ENCODE results near the gene GPR42.
"Not testable (repeated sequence)": the region's sequence is repeated elsewhere in the genome, so short reads cannot be mapped to it uniquely, and the experiment has no call there.

Gene GPR42

DNA sequence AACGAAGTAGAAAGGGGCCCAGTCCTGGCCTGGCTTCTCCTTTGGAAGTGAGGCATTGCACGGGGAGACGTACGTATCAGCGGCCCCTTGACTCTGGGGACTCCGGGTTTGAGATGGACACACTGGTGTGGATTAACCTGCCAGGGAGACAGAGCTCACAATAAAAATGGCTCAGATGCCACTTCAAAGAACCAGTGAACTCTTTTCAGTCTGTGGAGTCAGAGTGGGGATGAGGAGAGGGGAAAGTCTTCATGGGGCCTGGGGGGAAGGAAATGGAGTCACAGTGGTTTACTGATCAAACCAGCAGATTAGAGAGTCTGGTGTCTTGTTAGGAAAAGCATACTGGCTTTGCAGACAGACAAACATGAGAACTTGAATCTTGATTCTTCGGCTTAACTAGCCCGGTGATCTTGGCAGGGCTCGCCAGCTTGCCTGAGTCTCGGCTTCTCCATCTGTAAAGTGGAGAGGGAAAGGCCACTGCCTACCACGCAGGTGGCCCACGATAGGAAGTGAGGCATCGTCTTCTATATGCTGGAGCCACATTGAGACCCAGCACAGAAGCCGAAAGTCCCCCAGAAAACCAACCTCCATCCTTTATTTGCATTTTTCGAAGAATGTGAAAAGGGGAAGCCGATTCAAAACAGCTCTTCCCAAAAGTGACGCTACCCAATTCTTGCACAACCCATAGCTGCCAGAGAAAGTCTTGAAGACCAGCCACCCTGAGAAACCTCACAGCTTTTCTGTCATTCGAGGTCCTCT is 23.5 kb upstream of the GPR42 start, which contains the start of gene FFAR1:
Gene FFAR1, plus strand, starts transcription at position 732 of the 759 bp plus-strand sequence. CDS start 3,650 bp downstream, outside the sequence.
- no peak for DNase-seq (ENCODE audit: low read depth, low spot score)

DNA sequence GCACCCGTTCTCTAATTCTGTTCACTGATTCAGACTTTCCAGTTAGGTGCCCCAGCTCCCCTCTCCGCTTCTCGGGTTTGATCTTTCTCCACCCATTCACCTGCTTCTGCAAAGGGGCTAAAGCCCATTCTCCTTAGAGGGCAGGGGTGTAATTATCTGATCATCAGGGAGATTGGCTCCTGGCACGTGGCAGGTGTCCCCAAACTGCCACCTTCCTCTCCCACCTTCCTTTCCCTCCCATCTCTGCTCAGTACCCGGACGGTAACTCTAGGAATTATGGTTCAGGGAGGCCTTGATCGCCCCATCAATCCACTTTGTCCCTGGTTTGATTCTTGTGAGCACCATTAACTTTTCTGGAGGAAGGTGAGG is 23.0 kb upstream of the GPR42 start:
- no peak for DNase-seq (ENCODE audit: low read depth, low spot score)

DNA sequence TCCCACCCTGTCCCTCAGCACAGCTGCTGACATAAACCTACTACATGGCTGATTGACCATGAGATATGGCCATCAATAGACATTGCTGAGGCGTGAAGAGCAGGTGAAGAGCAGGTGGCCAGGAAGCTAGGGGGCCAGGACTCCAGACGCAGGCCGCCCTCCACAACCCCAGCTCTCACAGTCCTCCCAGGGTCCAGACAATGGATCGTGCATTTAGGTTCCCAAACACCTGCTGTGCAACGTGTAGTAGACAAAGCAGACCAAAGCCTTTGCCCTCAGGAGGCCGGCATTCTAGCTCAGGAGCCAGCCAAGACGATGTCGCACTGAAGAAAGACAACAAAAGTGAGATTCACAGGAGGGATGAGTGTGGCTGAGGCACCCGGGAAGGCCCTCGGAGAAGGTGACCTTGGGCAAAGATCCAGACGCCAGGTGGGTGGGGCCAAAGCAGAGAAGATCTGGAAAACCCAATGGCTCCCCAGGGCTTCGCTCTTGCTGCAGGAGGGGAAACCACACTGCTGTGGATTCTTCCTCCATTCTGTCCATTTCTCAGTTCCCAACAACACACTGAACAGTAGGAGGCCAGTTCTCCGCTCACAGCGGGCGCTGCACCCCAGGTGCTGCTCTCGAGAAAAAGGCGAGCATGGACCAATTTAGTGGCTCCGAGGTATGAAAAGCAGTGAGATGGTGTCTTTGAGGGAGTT is 21.8 kb upstream of the GPR42 start:
- DNase-seq (ENCODE audit: low read depth, low spot score): no peak

DNA sequence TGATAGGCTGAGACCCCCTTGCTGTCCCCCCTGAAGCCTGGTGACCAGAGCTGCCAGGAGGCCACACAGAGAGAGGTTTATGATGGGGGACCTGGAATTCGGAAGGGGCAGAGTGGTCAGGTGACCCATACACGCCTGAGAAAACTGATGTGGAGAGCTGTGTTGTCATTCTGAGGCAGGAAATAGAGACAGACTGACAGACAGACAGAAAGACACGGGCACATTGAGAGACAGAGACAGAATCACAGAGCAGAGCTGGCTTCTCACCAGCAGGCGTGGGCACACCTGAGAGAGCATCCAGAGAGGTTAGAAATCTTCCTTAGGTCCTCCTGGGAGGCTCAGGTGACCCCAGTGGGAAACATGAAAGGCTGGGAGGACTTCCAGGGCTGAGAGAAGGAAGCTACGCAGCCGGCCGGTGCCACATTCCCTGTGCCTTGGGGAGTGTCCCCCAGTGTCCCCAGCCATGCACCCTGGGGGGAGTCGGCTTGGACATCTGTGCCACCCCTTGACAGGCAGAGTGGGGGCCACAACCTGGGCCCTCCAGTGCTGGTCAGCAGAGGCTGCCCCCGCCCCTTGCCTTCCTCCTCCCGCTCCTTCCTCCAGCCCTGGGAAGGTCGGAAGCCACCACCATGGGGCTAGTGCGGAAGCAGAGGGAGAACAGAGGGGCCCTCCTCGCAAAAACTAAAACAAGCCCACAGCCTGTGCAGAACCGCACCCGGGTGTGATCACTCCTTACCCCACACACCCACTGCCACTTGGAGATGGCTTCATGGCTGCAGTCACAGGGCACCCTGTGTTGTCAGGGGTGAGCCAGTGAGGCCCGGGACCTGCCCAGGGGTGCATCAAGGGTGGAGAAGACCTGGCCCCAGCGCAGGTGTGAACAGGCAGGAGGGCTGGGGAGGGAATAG is 21.0 kb upstream of the GPR42 start:
- no peak for DNase-seq (ENCODE audit: low read depth, low spot score)

DNA sequence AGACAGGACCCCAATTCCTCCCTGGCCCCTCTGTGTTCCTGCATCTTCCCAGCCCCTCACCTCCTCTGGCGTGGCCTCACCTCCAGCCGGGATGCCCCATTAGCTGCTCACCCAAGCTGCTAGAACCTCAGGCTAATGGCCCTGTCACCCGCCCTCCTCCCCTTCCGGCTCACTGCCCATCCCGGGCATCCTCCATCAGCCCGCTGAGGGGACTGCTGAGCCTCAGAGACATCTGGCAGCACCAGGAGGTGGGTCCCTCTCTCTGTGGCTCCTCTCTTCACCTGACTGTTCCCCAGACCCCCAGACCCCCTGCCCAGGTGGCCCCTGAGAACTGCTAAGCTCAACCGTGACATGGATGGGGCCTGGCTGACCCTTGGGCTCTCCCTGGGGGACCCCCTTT is 20.3 kb upstream of the GPR42 start:
- DNase-seq (ENCODE audit: low read depth, low spot score): no peak

DNA sequence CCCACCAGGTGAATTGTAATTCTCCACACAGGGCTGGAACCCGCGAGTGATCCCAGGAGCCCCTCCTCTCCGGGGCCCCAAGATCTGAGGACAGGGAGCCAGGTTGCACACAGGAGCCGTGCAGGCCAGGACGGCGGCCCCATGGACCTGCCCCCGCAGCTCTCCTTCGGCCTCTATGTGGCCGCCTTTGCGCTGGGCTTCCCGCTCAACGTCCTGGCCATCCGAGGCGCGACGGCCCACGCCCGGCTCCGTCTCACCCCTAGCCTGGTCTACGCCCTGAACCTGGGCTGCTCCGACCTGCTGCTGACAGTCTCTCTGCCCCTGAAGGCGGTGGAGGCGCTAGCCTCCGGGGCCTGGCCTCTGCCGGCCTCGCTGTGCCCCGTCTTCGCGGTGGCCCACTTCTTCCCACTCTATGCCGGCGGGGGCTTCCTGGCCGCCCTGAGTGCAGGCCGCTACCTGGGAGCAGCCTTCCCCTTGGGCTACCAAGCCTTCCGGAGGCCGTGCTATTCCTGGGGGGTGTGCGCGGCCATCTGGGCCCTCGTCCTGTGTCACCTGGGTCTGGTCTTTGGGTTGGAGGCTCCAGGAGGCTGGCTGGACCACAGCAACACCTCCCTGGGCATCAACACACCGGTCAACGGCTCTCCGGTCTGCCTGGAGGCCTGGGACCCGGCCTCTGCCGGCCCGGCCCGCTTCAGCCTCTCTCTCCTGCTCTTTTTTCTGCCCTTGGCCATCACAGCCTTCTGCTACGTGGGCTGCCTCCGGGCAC is 19.3 kb upstream of the GPR42 start:
- no peak for DNase-seq (ENCODE audit: low read depth, low spot score)

DNA sequence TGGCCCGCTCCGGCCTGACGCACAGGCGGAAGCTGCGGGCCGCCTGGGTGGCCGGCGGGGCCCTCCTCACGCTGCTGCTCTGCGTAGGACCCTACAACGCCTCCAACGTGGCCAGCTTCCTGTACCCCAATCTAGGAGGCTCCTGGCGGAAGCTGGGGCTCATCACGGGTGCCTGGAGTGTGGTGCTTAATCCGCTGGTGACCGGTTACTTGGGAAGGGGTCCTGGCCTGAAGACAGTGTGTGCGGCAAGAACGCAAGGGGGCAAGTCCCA is 18.8 kb upstream of the GPR42 start:
- DNase-seq (ENCODE audit: low read depth, low spot score): no peak

DNA sequence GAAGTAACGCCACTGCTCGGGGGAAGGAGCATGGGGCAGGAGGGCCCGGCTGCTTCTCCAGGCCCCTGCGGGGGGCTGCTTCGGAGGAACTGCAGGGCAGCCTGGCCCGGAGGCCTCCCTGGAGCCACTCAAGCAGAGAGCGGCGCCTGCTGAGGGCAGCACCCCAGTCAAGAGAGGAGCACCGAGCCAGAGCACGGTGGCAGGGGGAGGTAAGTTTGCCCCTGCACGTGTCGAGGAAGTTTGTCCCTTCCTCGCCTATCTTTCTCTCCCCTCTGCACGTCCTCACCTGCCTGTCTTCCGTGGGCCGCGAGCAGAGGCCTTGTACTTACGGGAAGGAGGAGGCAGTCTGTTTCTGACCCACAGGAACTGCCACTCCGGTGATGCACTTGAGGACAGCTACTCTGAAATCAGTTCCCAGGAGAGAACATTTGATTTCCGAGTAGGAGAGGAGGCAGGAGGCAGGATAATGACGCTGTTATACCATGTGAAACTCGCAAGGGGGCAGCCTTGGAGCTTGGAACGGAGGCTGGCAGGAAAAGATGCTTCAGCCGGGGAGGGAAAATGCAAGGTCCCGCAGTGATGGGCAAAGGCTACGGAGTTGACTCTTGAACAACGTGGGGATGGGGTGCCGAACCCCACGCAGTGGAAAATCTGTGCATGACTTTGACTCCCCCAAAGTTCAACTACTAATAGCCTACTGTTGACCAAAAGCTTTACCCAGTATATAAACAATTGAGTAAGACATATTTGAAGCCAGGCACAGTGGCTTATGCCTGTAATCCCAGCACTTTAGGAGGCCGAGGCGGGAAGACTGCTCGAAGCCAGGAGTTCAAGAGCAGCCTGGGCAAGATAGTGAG is 18.2 kb upstream of the GPR42 start:
- DNase-seq (ENCODE audit: low read depth, low spot score): peak; percentile 81

DNA sequence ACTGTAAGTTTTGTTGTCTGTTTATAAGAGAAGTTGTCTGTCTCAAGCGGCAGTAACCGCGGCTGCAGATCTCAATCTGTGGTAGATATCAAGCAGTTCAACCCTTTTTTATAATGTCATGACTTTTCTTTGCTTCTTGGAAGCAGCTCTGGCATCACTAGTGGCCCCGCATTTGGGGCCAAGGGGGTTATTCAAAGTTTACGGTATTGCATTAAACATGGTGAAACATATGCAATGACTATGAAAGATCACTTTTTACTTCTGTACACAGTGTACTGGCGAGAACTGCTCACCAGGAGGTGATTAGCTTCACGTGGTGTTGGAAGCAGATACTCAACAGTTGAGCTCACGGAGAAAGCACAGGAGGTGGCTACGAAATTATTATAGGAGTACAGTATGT is 17.2 kb upstream of the GPR42 start:
- no peak for DNase-seq (ENCODE audit: low read depth, low spot score)

DNA sequence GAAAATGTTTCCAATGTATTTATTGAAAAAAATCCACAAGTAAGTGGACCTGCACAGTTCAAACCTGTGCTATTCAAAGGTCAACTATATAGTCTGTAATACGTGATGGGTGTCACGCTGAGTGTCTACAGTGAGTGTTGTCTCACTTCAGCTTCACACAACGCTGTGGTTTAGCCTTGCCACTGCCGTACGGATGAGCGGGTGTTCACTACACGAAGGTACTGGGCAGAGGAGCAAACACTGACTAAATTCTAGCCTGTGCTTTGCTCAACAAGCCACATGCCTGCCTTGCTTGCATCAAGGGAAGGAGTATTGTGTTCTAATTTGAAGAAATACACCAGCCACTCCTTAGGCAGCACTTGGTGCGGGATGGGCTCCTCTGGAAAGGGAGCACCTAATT is 16.0 kb upstream of the GPR42 start:
- DNase-seq (ENCODE audit: low read depth, low spot score): no peak

DNA sequence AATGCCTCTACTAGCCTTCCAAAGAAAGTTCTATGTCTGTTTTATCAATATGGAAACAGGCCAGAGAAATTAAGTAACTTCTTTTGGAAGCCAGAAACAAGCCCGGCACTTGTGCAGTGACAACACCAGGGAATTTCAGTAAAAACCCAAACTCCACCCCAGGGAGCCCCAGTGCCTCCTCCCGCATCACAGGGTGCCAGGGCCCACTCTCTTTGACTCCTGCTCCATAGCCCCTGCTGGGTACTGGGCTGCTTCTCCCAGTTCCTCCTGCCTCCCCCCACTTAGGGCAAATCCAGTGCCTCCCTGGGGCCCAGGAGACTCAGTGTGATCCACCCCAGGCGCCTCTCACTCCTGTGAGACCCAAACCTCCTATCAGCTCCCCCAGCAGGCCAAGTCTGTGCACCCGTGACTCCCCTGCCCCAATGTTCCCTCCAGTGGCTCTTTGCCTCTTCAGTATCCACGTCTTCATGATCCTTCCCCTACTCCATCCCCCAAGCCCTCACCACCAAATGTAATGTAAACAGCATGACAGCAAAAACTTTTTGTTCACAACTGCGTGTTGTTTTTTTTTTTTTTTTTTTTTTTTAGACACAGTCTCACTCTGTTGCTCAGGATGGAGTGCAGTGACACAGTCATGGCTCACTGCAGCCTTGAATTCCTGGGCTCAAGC is 14.9 kb upstream of the GPR42 start:
- no peak for DNase-seq (ENCODE audit: low read depth, low spot score)

DNA sequence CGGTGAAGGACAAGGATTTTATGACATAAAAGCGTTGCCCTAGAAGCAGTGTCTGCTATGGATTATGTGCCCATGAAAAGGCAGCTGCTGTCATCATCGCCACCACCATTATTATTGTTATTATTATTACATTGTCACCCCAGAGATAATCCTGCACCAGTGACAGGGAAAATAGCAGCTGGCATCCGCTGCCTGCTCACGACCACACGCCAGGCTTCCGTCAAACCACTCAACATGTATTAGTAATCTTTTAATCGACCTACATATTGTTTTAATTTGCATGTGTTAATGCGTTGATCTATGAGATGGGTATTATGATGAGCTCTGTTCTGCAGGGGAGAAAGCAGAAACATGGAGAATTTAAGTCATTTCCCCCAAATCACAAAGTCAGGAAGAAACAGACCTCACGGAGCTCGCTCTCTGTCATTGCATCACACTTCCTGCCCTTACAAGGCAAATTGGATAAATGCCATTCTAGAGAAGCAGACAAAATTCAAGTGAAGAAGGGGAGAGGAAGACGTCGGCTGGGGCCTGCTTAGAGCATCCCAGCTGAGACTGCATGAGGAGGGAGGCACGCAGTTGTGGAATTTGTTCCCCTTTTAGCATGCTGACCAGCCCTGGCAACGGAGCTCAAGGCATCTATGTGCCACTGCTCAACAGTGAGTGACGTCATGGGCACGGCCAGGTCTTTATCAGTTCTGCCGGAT is 12.8 kb upstream of the GPR42 start, which contains the start of gene FFAR3:
Gene FFAR3, plus strand, starts transcription at position 594 of the 707 bp plus-strand sequence. CDS start 431 bp downstream, outside the sequence.
- DNase-seq (ENCODE audit: low read depth, low spot score): no peak

DNA sequence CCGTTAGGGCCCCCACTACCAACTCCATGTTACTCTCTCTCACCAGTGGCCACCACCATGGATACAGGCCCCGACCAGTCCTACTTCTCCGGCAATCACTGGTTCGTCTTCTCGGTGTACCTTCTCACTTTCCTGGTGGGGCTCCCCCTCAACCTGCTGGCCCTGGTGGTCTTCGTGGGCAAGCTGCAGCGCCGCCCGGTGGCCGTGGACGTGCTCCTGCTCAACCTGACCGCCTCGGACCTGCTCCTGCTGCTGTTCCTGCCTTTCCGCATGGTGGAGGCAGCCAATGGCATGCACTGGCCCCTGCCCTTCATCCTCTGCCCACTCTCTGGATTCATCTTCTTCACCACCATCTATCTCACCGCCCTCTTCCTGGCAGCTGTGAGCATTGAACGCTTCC is 12.0 kb upstream of the GPR42 start:
- not testable (repeated sequence) for DNase-seq (ENCODE audit: low read depth, low spot score)

DNA sequence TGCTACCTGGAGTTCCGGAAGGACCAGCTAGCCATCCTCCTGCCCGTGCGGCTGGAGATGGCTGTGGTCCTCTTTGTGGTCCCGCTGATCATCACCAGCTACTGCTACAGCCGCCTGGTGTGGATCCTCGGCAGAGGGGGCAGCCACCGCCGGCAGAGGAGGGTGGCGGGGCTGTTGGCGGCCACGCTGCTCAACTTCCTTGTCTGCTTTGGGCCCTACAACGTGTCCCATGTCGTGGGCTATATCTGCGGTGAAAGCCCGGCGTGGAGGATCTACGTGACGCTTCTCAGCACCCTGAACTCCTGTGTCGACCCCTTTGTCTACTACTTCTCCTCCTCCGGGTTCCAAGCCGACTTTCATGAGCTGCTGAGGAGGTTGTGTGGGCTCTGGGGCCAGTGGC is 11.5 kb upstream of the GPR42 start:
- DNase-seq (ENCODE audit: low read depth, low spot score): not testable (repeated sequence)

DNA sequence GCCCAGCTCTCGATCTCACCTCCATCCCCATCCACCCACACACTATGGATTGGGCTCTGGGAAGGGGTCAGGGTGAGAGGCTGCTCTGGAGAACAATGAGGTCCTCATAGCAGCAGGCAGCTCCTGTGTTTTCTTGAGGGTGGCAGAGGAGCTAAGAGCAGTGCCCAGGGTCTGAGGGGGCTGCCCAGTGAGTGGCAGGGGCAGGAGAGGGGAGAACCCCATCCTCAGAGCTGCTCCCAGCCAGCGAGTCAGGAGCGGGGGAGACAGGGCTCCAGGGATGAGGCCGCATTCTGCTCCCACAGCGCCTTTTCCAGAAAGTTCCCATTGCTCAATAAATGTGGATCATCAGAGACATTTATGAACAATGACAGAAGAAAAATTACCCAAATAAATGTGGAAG is 10.8 kb upstream of the GPR42 start:
- DNase-seq (ENCODE audit: low read depth, low spot score): not testable (repeated sequence)

DNA sequence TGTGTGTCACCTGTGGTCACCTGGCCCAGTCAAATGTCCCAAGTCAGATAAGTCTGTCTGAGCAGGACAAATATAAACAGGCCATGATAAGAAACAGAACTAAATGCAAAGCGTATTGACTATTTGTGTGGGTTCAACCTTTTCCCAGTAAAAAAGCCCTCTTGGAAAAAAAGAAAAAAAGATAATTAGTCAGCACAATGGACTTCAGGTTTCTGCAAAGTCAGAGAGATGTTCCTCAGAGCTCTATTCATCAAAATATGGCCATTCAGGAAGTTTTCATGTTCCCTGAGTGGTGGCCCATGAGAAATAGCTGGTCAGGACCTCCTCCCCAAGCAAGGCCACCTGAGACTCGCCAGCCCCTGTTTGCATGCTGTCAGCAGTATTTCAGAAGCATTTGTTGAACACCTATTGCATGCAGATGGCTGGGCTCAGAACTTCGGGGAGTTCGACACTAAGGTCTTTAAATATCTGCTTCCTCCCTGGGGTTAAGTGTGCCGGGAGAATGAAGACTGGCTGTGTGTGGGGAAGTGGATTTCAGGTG is 9.9 kb upstream of the GPR42 start:
- DNase-seq (ENCODE audit: low read depth, low spot score): no peak

DNA sequence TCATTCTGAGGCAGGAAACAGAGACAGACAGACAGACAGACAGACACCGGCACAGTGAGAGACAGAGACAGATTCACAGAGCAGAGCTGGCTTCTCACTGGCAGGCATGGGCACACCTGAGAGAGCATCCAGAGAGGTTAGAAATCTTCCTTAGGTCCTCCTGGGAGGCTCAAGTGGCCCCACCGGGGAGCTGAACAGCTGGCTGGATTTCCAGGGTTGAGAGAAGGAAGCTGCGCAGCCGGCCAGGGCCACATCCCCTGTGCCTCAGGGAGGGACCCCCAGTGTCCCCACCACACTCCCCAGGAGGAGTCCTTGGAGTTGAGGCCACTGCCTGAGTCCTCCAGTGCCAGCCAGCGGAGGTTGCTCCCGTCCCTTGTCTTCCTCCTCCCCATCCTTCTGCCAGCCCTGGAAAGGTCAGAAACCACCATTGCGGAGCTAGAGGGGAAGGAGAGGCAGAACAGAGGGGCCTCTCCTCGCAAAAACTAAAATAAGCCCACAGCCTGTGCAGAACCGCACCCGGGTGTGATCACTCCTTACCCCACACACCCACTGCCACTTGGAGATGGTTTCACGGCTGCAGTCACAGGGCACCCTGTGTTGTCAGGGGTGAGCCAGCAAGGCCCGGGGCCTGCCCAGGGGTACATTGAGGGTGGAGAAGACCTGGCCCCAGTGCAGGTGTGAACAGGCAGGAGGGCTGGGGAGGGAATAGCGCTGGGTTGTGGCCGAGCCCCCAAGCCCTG is 8.4 kb upstream of the GPR42 start:
- DNase-seq (ENCODE audit: low read depth, low spot score): no peak

DNA sequence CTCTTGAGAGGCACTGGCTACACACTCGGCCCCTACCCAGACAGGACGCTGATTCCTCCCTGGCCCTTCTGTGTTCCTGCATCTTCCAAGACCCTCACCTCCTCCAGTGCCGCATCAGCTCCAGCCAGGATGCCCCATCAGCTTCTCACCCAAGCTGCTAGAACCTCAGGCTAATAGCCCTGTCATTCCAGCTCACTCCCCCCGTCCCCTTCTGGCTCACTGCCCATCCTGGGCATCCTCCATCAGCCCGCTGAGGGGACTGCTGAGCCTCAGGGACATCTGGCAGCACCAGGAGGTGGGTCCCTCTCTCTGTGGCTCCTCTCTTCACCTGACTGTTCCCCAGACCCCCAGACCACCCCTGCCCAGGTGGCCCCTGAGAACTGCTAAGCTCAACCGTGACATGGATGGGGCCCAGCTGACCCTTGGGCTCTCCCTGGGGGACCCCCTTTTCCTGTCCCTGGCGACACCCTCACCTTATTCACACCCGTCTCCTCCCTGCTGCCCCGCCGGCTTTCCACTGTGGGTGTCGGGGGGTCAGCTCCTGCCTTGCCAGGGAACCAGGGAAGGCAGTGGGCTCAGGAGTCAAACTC is 7.8 kb upstream of the GPR42 start:
- DNase-seq (ENCODE audit: low read depth, low spot score): no peak
